Upper lobe of left lung (tissue), 6 donors: Measurements from ENCODE around the gene KCNJ10. TPM values are rescaled to one million over a fixed set of nuclear protein-coding genes. Genes with fewer than 3 reads are reported as not detected.

Source experiments
- ATAC-seq, 2 donors: fragments of 200-7000 bp; cut with Tn5 transposase; one replicate each; pipeline ENCODE4 v1.9.1; 2022; ENCODE audit warnings: mild to moderate bottlenecking in 2 of 2, moderate library complexity in 2 of 2; ENCODE audit not compliant: low FRiP score in 2 of 2
- DNase-seq, 2 donors: peaks; one replicate each; pipeline ENCODE4 v3.0.0-alpha.2; 2019 to 2020
- H3K27ac ChIP-seq, 4 donors: fragments of 200-600 bp; sonication (generic); one replicate each; pipeline ENCODE4 v1.5.1; 2016 to 2019
- H3K27me3 ChIP-seq, 4 donors: fragments of 200-600 bp; sonication (generic); one replicate each; pipeline ENCODE4 v1.5.1; 2017 to 2019
- H3K36me3 ChIP-seq, 4 donors: fragments of 200-600 bp; sonication (generic); one replicate each; pipeline ENCODE4 v1.5.1; 2016 to 2019
- H3K4me1 ChIP-seq, 4 donors: fragments of 200-600 bp; sonication (generic); one replicate each; pipeline ENCODE4 v1.5.1; 2018 to 2019
- H3K4me3 ChIP-seq, 4 donors: fragments of 200-600 bp; sonication (generic); one replicate each; pipeline ENCODE4 v1.5.1; 2017 to 2019; ENCODE audit warnings: mild to moderate bottlenecking in 2 of 4, moderate library complexity in 1 of 4
- H3K9me3 ChIP-seq, 4 donors: fragments of 200-600 bp; sonication (generic); one replicate each; pipeline ENCODE4 v1.5.1; 2018 to 2019
- CTCF ChIP-seq, 6 experiments: fragments of 450-650 bp in 4 of 6; fragments of 200-600 bp in 2 of 6; sonication (generic) in 2 of 6; IDR thresholded peaks; one replicate each; pipeline ENCODE4 v1.5.1; 2016 to 2019; ENCODE audit warnings: antibody characterized with exemption in 6 of 6
- EP300 ChIP-seq, 4 donors: sonication (generic); formaldehyde crosslinking; IDR thresholded peaks; one replicate each; pipeline ENCODE4 v1.5.1; 2017; ENCODE audit warnings: antibody characterized with exemption in 4 of 4, control low read depth in 2 of 4
- POLR2A ChIP-seq, 4 donors: fragments of 450-650 bp; IDR thresholded peaks; one replicate each; pipeline ENCODE4 v1.5.1; 2016 to 2017; ENCODE audit warnings: antibody characterized with exemption in 4 of 4, mild to moderate bottlenecking in 2 of 4
- POLR2AphosphoS5 ChIP-seq, 2 donors: sonication (generic); formaldehyde crosslinking; IDR thresholded peaks; one replicate each; pipeline ENCODE4 v1.5.1; 2017; ENCODE audit warnings: antibody characterized with exemption in 2 of 2
- WGBS, 2 donors: methylation state at CpG; one replicate each; pipeline ENCODE4 v1.1.5; 2017 to 2018; 5-methylcytosine and 5-hydroxymethylcytosine counted together
- total RNA-seq, 6 donors: library from RNA; depleted of rRNA in 4 of 6; stranded (reverse); fragments of >200 nt in 4 of 6; gene quantifications; one replicate each; pipeline versions ENCODE4 v1.1.0 to v1.2.1, GENCODE V29; 2016 to 2021
- donor health status: DM: no; HTN: no; CAD: no; lungs with moderate emphysema.
- donor health status: DM: no; HTN: yes; CAD: no; lungs with severe emphysema.

The KCNJ10 gene
- total RNA-seq, 6 donors from 2014 or later: 0.11 TPM; not detected in 5

DNA sequence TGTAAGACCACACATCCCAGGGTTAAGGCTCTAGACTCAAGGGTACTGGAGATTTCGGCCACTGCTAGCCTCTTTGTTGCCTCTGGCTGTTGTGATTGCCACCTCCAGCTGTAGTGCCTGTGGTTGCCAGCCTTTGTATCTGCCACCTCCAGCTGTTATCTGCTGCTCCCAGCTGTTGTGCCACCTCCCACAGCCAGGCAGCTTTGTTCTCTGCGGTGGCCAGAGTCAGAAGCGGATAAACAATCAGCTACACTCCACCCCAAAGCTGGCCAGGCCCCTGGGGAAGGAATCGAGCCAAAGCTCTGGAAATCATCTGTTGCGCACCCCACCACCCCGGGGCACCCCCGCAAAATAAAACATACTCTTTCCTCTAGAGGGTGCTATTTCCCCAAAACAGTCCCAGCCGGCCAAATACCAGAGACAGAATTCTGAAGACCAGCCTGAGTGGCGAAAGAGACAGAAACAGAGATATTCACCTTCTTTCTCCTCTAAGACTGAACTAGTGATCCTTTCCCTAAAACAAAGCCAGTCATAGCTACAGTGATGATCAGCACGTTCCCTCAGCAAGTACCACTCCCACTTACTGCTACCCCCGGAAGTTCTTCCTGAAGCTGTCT lies 23.4 kb downstream of the KCNJ10 start:
- Histone ChIP-seq H3K36me3 (no peaks in the 10 kb centered on the region), H3K27ac (no peak overlapping the region), H3K4me1 (peaks cover 8 to 12% (median 9%) of the 10 kb centered on the region in 4 donors), H3K9me3 (no peaks in the 10 kb centered on the region), H3K27me3 (no peaks in the 10 kb centered on the region), H3K4me3 (no peak overlapping the region)
- TF ChIP-seq POLR2A (IDR thresholded peaks at IDR 0.05): no peak
- TF ChIP-seq CTCF (IDR thresholded peaks at IDR 0.05): peak; percentile 37 to 60 (median 44)
- TF ChIP-seq POLR2AphosphoS5 (IDR thresholded peaks at IDR 0.05): peak in 1 of 2 donors; percentile 21
- TF ChIP-seq EP300 (IDR thresholded peaks at IDR 0.05): no peak
- no peak for DNase-seq
- WGBS, 2 donors: 4 to 8% methylated on average over 8 to 11 of the region's 11 CpGs
- ATAC-seq: peak; percentile 57 to 85

DNA sequence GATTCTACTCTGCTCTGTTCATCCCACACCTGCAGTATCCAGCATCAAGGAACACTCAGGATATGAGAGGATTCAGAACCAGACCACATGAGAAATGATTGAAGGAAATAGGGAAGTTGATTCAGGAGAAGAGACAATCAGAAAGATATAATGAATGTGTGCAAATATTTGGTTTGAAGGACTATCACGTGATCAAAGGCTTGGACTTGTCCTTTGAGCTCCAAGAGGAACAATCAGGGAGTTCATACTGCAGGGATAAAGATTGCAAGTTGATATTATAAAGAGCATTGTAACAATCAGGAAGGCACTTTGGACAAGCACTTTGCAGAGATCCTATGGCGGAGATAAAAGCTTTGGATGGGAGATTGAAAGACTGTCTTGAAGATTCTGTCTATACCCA lies 24.3 kb downstream of the KCNJ10 start:
- no peak for DNase-seq
- no peak overlapping the region for H3K4me3 ChIP-seq
- no peak for TF ChIP-seq POLR2AphosphoS5 (IDR thresholded peaks at IDR 0.05)
- no peak for ATAC-seq
- H3K36me3 ChIP-seq: no peaks in the 10 kb centered on the region
- no peak overlapping the region for H3K27ac ChIP-seq
- 44 to 62% methylated on average over 2 of the region's 2 CpGs for WGBS, 2 donors
- no peaks in the 10 kb centered on the region for H3K9me3 ChIP-seq
- H3K4me1 ChIP-seq: peaks cover 8 to 12% (median 9%) of the 10 kb centered on the region in 4 donors
- no peaks in the 10 kb centered on the region for H3K27me3 ChIP-seq

- no peaks in the 10 kb centered on the region for H3K27me3 ChIP-seq
- TF ChIP-seq POLR2AphosphoS5 (IDR thresholded peaks at IDR 0.05) (no peak), POLR2A (IDR thresholded peaks at IDR 0.05) (no peak), CTCF (IDR thresholded peaks at IDR 0.05) (no peak), EP300 (IDR thresholded peaks at IDR 0.05) (no peak)
- no peak for DNase-seq
- peaks cover 8 to 12% (median 9%) of the 10 kb centered on the region in 4 donors for H3K4me1 ChIP-seq
- no peaks in the 10 kb centered on the region for H3K36me3 ChIP-seq
- H3K27ac ChIP-seq: no peak overlapping the region
- no peak overlapping the region for H3K4me3 ChIP-seq
- no peak for ATAC-seq
- H3K9me3 ChIP-seq: no peaks in the 10 kb centered on the region
Measured at GRCh38 chr1:160043543-160043942, 26.4 kb downstream of the KCNJ10 start.

- Histone ChIP-seq H3K4me3 (no peak overlapping the region), H3K9me3 (no peaks in the 10 kb centered on the region), H3K4me1 (no peaks in the 10 kb centered on the region), H3K27ac (no peak overlapping the region), H3K27me3 (no peaks in the 10 kb centered on the region), H3K36me3 (no peaks in the 10 kb centered on the region)
- DNase-seq (no peak), ATAC-seq (no peak)
- no peak for TF ChIP-seq CTCF (IDR thresholded peaks at IDR 0.05)
- 90 to 100% methylated on average over 1 of the region's 1 CpG for WGBS, 2 donors
Measured at GRCh38 chr1:160040476-160040875, 29.5 kb downstream of the KCNJ10 start.

DNA sequence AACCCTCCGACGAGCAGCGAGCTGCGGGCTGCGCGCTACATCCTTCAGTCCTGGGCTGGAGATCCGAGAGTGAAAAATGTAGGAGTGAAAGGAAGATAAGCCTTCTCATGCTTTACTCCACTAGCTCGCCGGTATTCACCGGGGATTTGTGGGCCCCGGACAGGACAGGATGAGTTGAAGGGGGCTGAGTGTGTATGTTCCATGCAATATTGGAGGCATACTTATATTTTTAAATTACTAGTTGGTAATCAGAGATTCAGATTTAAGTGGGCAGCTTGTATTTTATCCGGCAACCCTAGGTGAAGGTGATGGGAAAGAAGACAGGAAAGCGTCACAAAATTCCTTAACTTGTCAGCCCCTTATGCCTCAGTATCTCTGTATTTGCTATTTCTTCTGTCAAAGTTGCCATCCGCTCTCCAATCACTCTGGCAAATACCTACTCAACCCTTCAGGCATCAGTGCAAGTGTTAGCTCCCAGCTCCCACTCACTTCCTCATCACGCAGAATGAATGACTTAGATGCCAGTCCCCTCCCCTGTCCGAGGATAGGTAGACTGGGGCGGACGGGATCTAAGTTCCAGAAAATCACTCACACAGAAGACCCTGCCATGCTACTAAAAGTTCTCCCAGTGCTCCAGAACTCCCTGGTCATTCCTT lies 37.7 kb downstream of the KCNJ10 start:
- peak in 1 of 2 donors; percentile 51 for ATAC-seq
- TF ChIP-seq EP300 (IDR thresholded peaks at IDR 0.05) (no peak), POLR2AphosphoS5 (IDR thresholded peaks at IDR 0.05) (no peak), POLR2A (IDR thresholded peaks at IDR 0.05) (no peak), CTCF (IDR thresholded peaks at IDR 0.05) (no peak)
- Histone ChIP-seq H3K36me3 (no peaks in the 10 kb centered on the region), H3K4me3 (peak overlapping the region; percentile 69 to 91 (median 80)), H3K4me1 (peaks cover 16 to 36% (median 19%) of the 10 kb centered on the region in 4 donors), H3K27ac (peak overlapping the region; percentile 64 to 83 (median 78)), H3K9me3 (no peaks in the 10 kb centered on the region), H3K27me3 (no peaks in the 10 kb centered on the region)
- DNase-seq: no peak
- 2 to 3% methylated on average over 18 of the region's 18 CpGs for WGBS, 2 donors
